Esophagus muscularis mucosa (tissue), 3 donors: ENCODE results near the gene HTT.

ENCODE experiments used
- CTCF ChIP-seq, 3 experiments: fragments of 200-600 bp in 2 of 3; fragments of 450-650 bp in 1 of 3; sonication (generic) in 2 of 3; IDR thresholded peaks; one replicate each; pipeline ENCODE4 v1.5.1; 2017 to 2019; ENCODE audit warnings: antibody characterized with exemption in 3 of 3, mild to moderate bottlenecking in 2 of 3, moderate library complexity in 1 of 3
- POLR2AphosphoS5 ChIP-seq, 2 donors: sonication (generic); formaldehyde crosslinking; IDR thresholded peaks; one replicate each; pipeline ENCODE4 v1.6.1; 2017; ENCODE audit warnings: antibody characterized with exemption in 2 of 2

GRCh38 chr4:3217771-3218170 lies 143.3 kb downstream of the HTT start:
- no peak for TF ChIP-seq CTCF (IDR thresholded peaks at IDR 0.05)
- no peak for TF ChIP-seq POLR2AphosphoS5 (IDR thresholded peaks at IDR 0.05)
